Naive thymus-derived CD4-positive, alpha-beta T cell (primary cell): ENCODE results near the gene ESPL1. TPM values are rescaled to one million over a fixed set of nuclear protein-coding genes. Genes with fewer than 3 reads are reported as not detected.

Experiments used
- ATAC-seq: fragments of 150-1000 bp; cut with Tn5 transposase; 2 replicates; pipeline ENCODE4 v1.10.0; 2021; ENCODE audit warnings: mild to moderate bottlenecking, moderate library complexity
- CTCF ChIA-PET: fragments of 350-600 bp; sonication (Branson Sonifier 250); formaldehyde crosslinking; loops from one replicate; lab custom pipeline; 2021; ENCODE audit warnings: antibody characterized with exemption; lab: Charles Lee
- POLR2A ChIA-PET: fragments of 350-600 bp; sonication (Branson Sonifier 250); formaldehyde crosslinking; loops from one replicate; lab custom pipeline; 2021; ENCODE audit warnings: antibody characterized with exemption, inconsistent platforms; lab: Charles Lee
- DNase-seq, 9 donors: peaks; one replicate each; pipeline versions ENCODE4 v3.0.0 to v3.0.0-alpha.2; 2020 to 2022; ENCODE audit warnings: mixed read lengths in 1 of 9
- H3K27ac ChIP-seq: one replicate; pipeline ENCODE4 v1.7.0; 2013; ENCODE audit warnings: mild to moderate bottlenecking, low read depth, low read length, moderate library complexity
- H3K27me3 ChIP-seq, 2 donors: one replicate each; pipeline ENCODE4 v1.7.0; 2013; ENCODE audit warnings: low read length in 2 of 2, mild to moderate bottlenecking in 2 of 2, moderate library complexity in 2 of 2; ENCODE audit not compliant: control insufficient read depth in 2 of 2, insufficient read depth in 2 of 2
- H3K36me3 ChIP-seq, 3 experiments: 1 replicate in 2 of 3; 2 replicates in 1 of 3; pipeline ENCODE4 v1.7.0; 2013; ENCODE audit warnings: low read length in 3 of 3, mild to moderate bottlenecking in 3 of 3, moderate library complexity in 1 of 3; ENCODE audit not compliant: insufficient read depth in 3 of 3, control insufficient read depth in 2 of 3
- H3K4me1 ChIP-seq, 2 donors: one replicate each; pipeline ENCODE4 v1.7.0; 2013; ENCODE audit warnings: low read length in 2 of 2, mild to moderate bottlenecking in 2 of 2, moderate library complexity in 1 of 2; ENCODE audit not compliant: control insufficient read depth in 2 of 2, insufficient read depth in 2 of 2
- H3K4me3 ChIP-seq: 2 replicates; pipeline ENCODE4 v1.7.0; 2013; ENCODE audit warnings: mild to moderate bottlenecking, low read length
- H3K9me3 ChIP-seq, 3 experiments: 1 replicate in 2 of 3; 2 replicates in 1 of 3; pipeline ENCODE4 v1.7.0; 2013; ENCODE audit warnings: low read length in 3 of 3; ENCODE audit not compliant: control insufficient read depth in 2 of 3
- H3K27ac Mint-ChIP-seq, 9 donors: one replicate each; pipeline ENCODE4 v1.8.0; 2020 to 2022; ENCODE audit warnings: mixed read lengths in 9 of 9, mild to moderate bottlenecking in 8 of 9, moderate library complexity in 5 of 9, inconsistent platforms in 2 of 9
- H3K27me3 Mint-ChIP-seq, 5 donors: one replicate each; pipeline ENCODE4 v1.8.0; 2021 to 2022; ENCODE audit warnings: mixed read lengths in 5 of 5, mild to moderate bottlenecking in 1 of 5
- H3K36me3 Mint-ChIP-seq, 5 donors: one replicate each; pipeline ENCODE4 v1.8.0; 2020 to 2022; ENCODE audit warnings: mixed read lengths in 5 of 5, mild to moderate bottlenecking in 3 of 5, inconsistent platforms in 1 of 5
- H3K4me1 Mint-ChIP-seq, 7 donors: one replicate each; pipeline ENCODE4 v1.8.0; 2020 to 2022; ENCODE audit warnings: mixed read lengths in 7 of 7, mild to moderate bottlenecking in 3 of 7, inconsistent platforms in 1 of 7
- H3K4me3 Mint-ChIP-seq, 10 donors: one replicate each; pipeline ENCODE4 v1.8.0; 2020 to 2022; ENCODE audit warnings: mild to moderate bottlenecking in 10 of 10, mixed read lengths in 10 of 10, moderate library complexity in 6 of 10, inconsistent platforms in 2 of 10
- H3K9me3 Mint-ChIP-seq, 11 donors: one replicate each; pipeline ENCODE4 v1.8.0; 2020 to 2022; ENCODE audit warnings: mixed read lengths in 11 of 11, mild to moderate bottlenecking in 4 of 11, inconsistent platforms in 1 of 11, moderate library complexity in 1 of 11
- intact Hi-C, 2 donors: fragments of 100-400 bp; cut with micrococcal nuclease; formaldehyde crosslinking; loops; one replicate each; pipeline ENCODE4 v1.15.1; 2023
- polyA plus RNA-seq, 2 donors: library from polyadenylated mRNA; unstranded; fragments of 300-500 nt; fragmentation: Illumina TruSeq; gene quantifications; one replicate each; pipeline ENCODE4 v1.2.3, GENCODE V29; 2021
- total RNA-seq, 6 experiments: library from RNA in 5 of 6; stranded (reverse) in 5 of 6; gene quantifications; 1 replicate in 5 of 6; 2 replicates in 1 of 6; pipeline ENCODE4 v1.2.3 and lab custom pipeline; 2021 to 2026

Gene ESPL1
- total and polyA plus RNA-seq, 7 experiments from 2014 or later = 0.08 to 65.4 (median 1.1) TPM; not detected in 2

GRCh38 chr12:53236443-53237111 is 31.5 kb upstream of the ESPL1 start:
- Mint-ChIP-seq H3K4me1 (peaks cover 33 to 51% (median 46%) of the 10 kb centered on the region in 7 donors), H3K4me3 (peak overlapping the region in 7 of 10 donors; percentile 2 to 74 (median 54)), H3K27ac (peak overlapping the region in 8 of 9 donors; percentile 29 to 77 (median 56)), H3K36me3 (no peaks in the 10 kb centered on the region), H3K27me3 (peaks cover 0 to 4% (median 0%) of the 10 kb centered on the region in 5 donors), H3K9me3 (no peaks in the 10 kb centered on the region)
- Histone ChIP-seq H3K36me3 (no peaks in the 10 kb centered on the region), H3K4me3 (no peak overlapping the region), H3K9me3 (no peaks in the 10 kb centered on the region), H3K27ac (no peak overlapping the region), H3K27me3 (no peaks in the 10 kb centered on the region), H3K4me1 (peaks cover 35 to 39% of the 10 kb centered on the region in 2 donors)
- ChIA-PET POLR2A (interaction anchor here (0.5 to 1.8 kb wide), 6 partner anchors 9 to 40 kb away, joined by 3 to 5 read pairs (median 4); a partner anchor contains a TSS), CTCF (interaction anchor here (0.6 to 3.0 kb wide), 7 partner anchors 10 to 54 kb away, joined by 3 to 12 read pairs (median 3); a partner anchor contains a TSS)
- peak in 2 of 9 donors; percentile 39 to 46 for DNase-seq
- intact Hi-C loops = no loop called here
- ATAC-seq = peak; percentile 74

- ATAC-seq (no peak), DNase-seq (no peak)
- Mint-ChIP-seq H3K27me3 (peaks cover 0 to 26% (median 5%) of the 10 kb centered on the region in 5 donors), H3K4me3 (no peak overlapping the region), H3K36me3 (no peaks in the 10 kb centered on the region), H3K4me1 (peaks cover 20 to 36% (median 28%) of the 10 kb centered on the region in 7 donors), H3K9me3 (no peaks in the 10 kb centered on the region), H3K27ac (peak overlapping the region in 2 of 9 donors; percentile 32 to 57)
- H3K36me3 ChIP-seq = no peaks in the 10 kb centered on the region
- H3K27ac ChIP-seq = no peak overlapping the region
- POLR2A ChIA-PET = no interaction called here
- no peak overlapping the region for H3K4me3 ChIP-seq
- H3K9me3 ChIP-seq = no peaks in the 10 kb centered on the region
- CTCF ChIA-PET = interaction anchor here (0.7 to 1.7 kb wide), 3 partner anchors 24 to 108 kb away, joined by 3 to 5 read pairs (median 3); no protein-coding TSS in a partner anchor
- H3K4me1 ChIP-seq = peaks cover 15 to 23% of the 10 kb centered on the region in 2 donors
- intact Hi-C loops = no loop called here
- no peaks in the 10 kb centered on the region for H3K27me3 ChIP-seq
Observed at GRCh38 chr12:53239643-53240258, 28.3 kb upstream of the ESPL1 start.

GRCh38 chr12:53241623-53242412 is 26.3 kb upstream of the ESPL1 start:
- intact Hi-C loops = no loop called here
- Histone ChIP-seq H3K36me3 (no peaks in the 10 kb centered on the region), H3K27ac (no peak overlapping the region), H3K9me3 (no peaks in the 10 kb centered on the region), H3K4me3 (no peak overlapping the region), H3K4me1 (peaks cover 2 to 7% of the 10 kb centered on the region in 2 donors), H3K27me3 (no peaks in the 10 kb centered on the region)
- H3K36me3 Mint-ChIP-seq = no peaks in the 10 kb centered on the region
- POLR2A ChIA-PET = interaction anchor here (1.1 to 1.4 kb wide), 3 partner anchors 17 to 30 kb away, joined by 3 to 5 read pairs (median 4); no protein-coding TSS in a partner anchor
- peaks cover 4 to 16% (median 10%) of the 10 kb centered on the region in 7 donors for H3K4me1 Mint-ChIP-seq
- peaks cover 0 to 4% (median 0%) of the 10 kb centered on the region in 11 donors for H3K9me3 Mint-ChIP-seq
- no peak for ATAC-seq
- H3K27ac Mint-ChIP-seq = peak overlapping the region in 1 of 9 donors; percentile 39
- H3K4me3 Mint-ChIP-seq = no peak overlapping the region
- peaks cover 0 to 36% (median 5%) of the 10 kb centered on the region in 5 donors for H3K27me3 Mint-ChIP-seq
- DNase-seq = no peak
- CTCF ChIA-PET = interaction anchor here (0.7 to 1.9 kb wide), 3 partner anchors 10 to 27 kb away, joined by 4 to 8 read pairs (median 6); a partner anchor contains a TSS

GRCh38 chr12:53244337-53244736 is 23.8 kb upstream of the ESPL1 start:
- H3K36me3 Mint-ChIP-seq = no peaks in the 10 kb centered on the region
- peaks cover 0 to 36% (median 5%) of the 10 kb centered on the region in 5 donors for H3K27me3 Mint-ChIP-seq
- H3K27ac ChIP-seq = no peak overlapping the region
- CTCF ChIA-PET = interaction anchor here (1.1 kb wide), 1 partner anchor 9 kb away, joined by 3 read pairs; no protein-coding TSS in a partner anchor
- ATAC-seq (no peak), DNase-seq (no peak)
- H3K9me3 ChIP-seq = no peaks in the 10 kb centered on the region
- H3K4me1 ChIP-seq = no peaks in the 10 kb centered on the region
- intact Hi-C loops = no loop called here
- peaks cover 0 to 11% (median 3%) of the 10 kb centered on the region in 7 donors for H3K4me1 Mint-ChIP-seq
- no peak overlapping the region for H3K4me3 Mint-ChIP-seq
- H3K27ac Mint-ChIP-seq = peak overlapping the region in 1 of 9 donors; percentile 22
- H3K36me3 ChIP-seq = no peaks in the 10 kb centered on the region
- H3K27me3 ChIP-seq = no peaks in the 10 kb centered on the region
- no peak overlapping the region for H3K4me3 ChIP-seq
- peaks cover 0 to 4% (median 0%) of the 10 kb centered on the region in 11 donors for H3K9me3 Mint-ChIP-seq
- POLR2A ChIA-PET = interaction anchor here (0.7 to 1.9 kb wide), 2 partner anchors 63 to 135 kb away, joined by 3 to 4 read pairs; partner anchors contain the start of genes CSAD and ZNF740

- no peak overlapping the region for H3K4me3 Mint-ChIP-seq
- no peak for DNase-seq
- H3K27me3 ChIP-seq = no peaks in the 10 kb centered on the region
- H3K9me3 ChIP-seq = no peaks in the 10 kb centered on the region
- H3K27ac ChIP-seq = no peak overlapping the region
- H3K4me1 Mint-ChIP-seq = peaks cover 0 to 11% (median 3%) of the 10 kb centered on the region in 7 donors
- intact Hi-C loops = no loop called here
- peaks cover 0 to 36% (median 5%) of the 10 kb centered on the region in 5 donors for H3K27me3 Mint-ChIP-seq
- POLR2A ChIA-PET = interaction anchor here (1.0 kb wide), 1 partner anchor 29 kb away, joined by 5 read pairs; no protein-coding TSS in a partner anchor
- no peaks in the 10 kb centered on the region for H3K4me1 ChIP-seq
- no peak overlapping the region for H3K27ac Mint-ChIP-seq
- CTCF ChIA-PET = interaction anchor here (0.7 kb wide), 1 partner anchor 26 kb away, joined by 3 read pairs; no protein-coding TSS in a partner anchor
- H3K4me3 ChIP-seq = no peak overlapping the region
- no peak for ATAC-seq
- H3K9me3 Mint-ChIP-seq = peaks cover 0 to 4% (median 0%) of the 10 kb centered on the region in 11 donors
- no peaks in the 10 kb centered on the region for H3K36me3 Mint-ChIP-seq
- H3K36me3 ChIP-seq = no peaks in the 10 kb centered on the region
Observed at GRCh38 chr12:53245286-53245685, 22.8 kb upstream of the ESPL1 start.
